ENCODE data around the gene CC2D2B. TPM values are rescaled to one million over a fixed set of nuclear protein-coding genes. Genes with fewer than 3 reads are reported as not detected.
A peak's percentile ranks its signal among the peaks of the same experiment; 100 is the strongest.

The CC2D2B gene
- total RNA-seq, 2 experiments from 2014 or later = 4.1 TPM; not detected in 1

GRCh38 chr10:96044736-96045135, 137.0 kb downstream of the CC2D2B start:
- ChIA-PET POLR2A (interaction anchor here (0.6 kb wide), 1 partner anchor 303 kb away, joined by 3 read pairs; no protein-coding TSS in a partner anchor), CTCF (ENCODE audit: unreplicated experiment) (no interaction called here)
- peaks cover 30% of the 10 kb centered on the region for H3K4me1 ChIP-seq (ENCODE audit: insufficient read depth, low read length, poor library complexity, severe bottlenecking)
- peaks cover 32% of the 10 kb centered on the region for H3K36me3 ChIP-seq (ENCODE audit: insufficient read depth, low read length)
- DNase-seq (ENCODE audit: low spot score) = no peak
- H3K4me2 ChIP-seq (ENCODE audit: low read length) = peak overlapping the region; percentile 82
- H3K79me2 ChIP-seq (ENCODE audit: insufficient read depth, low read depth, low read length) = peaks cover 44% of the 10 kb centered on the region; the same call in 1 of the 2 replicates
- no peaks in the 10 kb centered on the region for H3K9me3 ChIP-seq (ENCODE audit: low read length)
- H2AFZ ChIP-seq (ENCODE audit: low read length) = peak overlapping the region; percentile 91; the same call in 1 of the 2 replicates
- H4K20me1 ChIP-seq (ENCODE audit: insufficient read depth, low read length) = no peaks in the 10 kb centered on the region; the same call in 1 of the 2 replicates
- intact Hi-C loops (cut with micrococcal nuclease; ENCODE audit: unreplicated experiment) = loop anchor here (5.0 kb wide), 1 partner anchor 248 kb away; no protein-coding TSS in a partner anchor
- TF ChIP-seq CTCF (conservative IDR thresholded peaks at IDR 0.05; ENCODE audit: low read length) = no peak
- TF ChIP-seq EZH2phosphoT487 (IDR thresholded peaks at IDR 0.05; ENCODE audit: borderline replicate concordance, low read depth, low read length) = no peak
- TSS peak; percentile 51 for BruUV-seq (replicated peaks)
- H3K27ac ChIP-seq (ENCODE audit: low read depth, low read length, poor library complexity, severe bottlenecking) = peak overlapping the region; percentile 50
- no peaks in the 10 kb centered on the region for H3K9me2 ChIP-seq (ENCODE audit: insufficient read depth, low read length)
- H3K4me3 ChIP-seq (ENCODE audit: low read depth, low read length, poor library complexity, severe bottlenecking) = peak overlapping the region; percentile 89

GRCh38 chr10:96046546-96046945, 138.8 kb downstream of the CC2D2B start:
- Histone ChIP-seq H3K4me2 (ENCODE audit: low read length) (peak overlapping the region; percentile 82), H3K9me2 (ENCODE audit: insufficient read depth, low read length) (no peaks in the 10 kb centered on the region), H3K27ac (ENCODE audit: low read depth, low read length, poor library complexity, severe bottlenecking) (no peak overlapping the region), H3K9me3 (ENCODE audit: low read length) (no peaks in the 10 kb centered on the region), H3K4me1 (ENCODE audit: insufficient read depth, low read length, poor library complexity, severe bottlenecking) (peaks cover 30% of the 10 kb centered on the region), H4K20me1 (ENCODE audit: insufficient read depth, low read length) (no peaks in the 10 kb centered on the region; the same call in 1 of the 2 replicates), H3K79me2 (ENCODE audit: insufficient read depth, low read depth, low read length) (peaks cover 45% of the 10 kb centered on the region; the same call in 1 of the 2 replicates), H3K4me3 (ENCODE audit: low read depth, low read length, poor library complexity, severe bottlenecking) (no peak overlapping the region), H3K36me3 (ENCODE audit: insufficient read depth, low read length) (peaks cover 51% of the 10 kb centered on the region), H2AFZ (ENCODE audit: low read length) (no peak overlapping the region)
- TF ChIP-seq EZH2phosphoT487 (IDR thresholded peaks at IDR 0.05; ENCODE audit: borderline replicate concordance, low read depth, low read length) (no peak), CTCF (conservative IDR thresholded peaks at IDR 0.05; ENCODE audit: low read length) (no peak)
- CTCF ChIA-PET (ENCODE audit: unreplicated experiment) = interaction anchor here (0.6 to 1.1 kb wide), 2 partner anchors 246 to 293 kb away, joined by 4 read pairs; no protein-coding TSS in a partner anchor
- intact Hi-C loops (cut with micrococcal nuclease; ENCODE audit: unreplicated experiment) = no loop called here
- BruUV-seq (replicated peaks) = no TSS peak
- POLR2A ChIA-PET = interaction anchor here (0.5 to 0.7 kb wide), 2 partner anchors 14 to 398 kb away, joined by 3 to 7 read pairs; no protein-coding TSS in a partner anchor
- no peak for DNase-seq (ENCODE audit: low spot score)
